Smooth muscle cell (in vitro differentiated cells): ENCODE measurements around the gene VPS35L. TPM values are rescaled to one million over a fixed set of nuclear protein-coding genes. Genes with fewer than 3 reads are reported as not detected.

Experiments
- DNase-seq: peaks from one replicate; lab custom pipeline; 2025; ENCODE audit not compliant: unreplicated experiment; lab: John Stamatoyannopoulos, UW
- H2AFZ ChIP-seq: fragments of 200-600 bp; sonication (generic); 2 replicates; pipeline ENCODE4 v1.6.0; 2016; ENCODE audit warnings: antibody characterized with exemption, low read depth, mild to moderate bottlenecking
- H3F3A ChIP-seq: fragments of 200-600 bp; sonication (generic); 2 replicates; pipeline ENCODE4 v1.6.0; 2017; ENCODE audit warnings: antibody characterized with exemption, low read depth
- H3K27ac ChIP-seq: fragments of 200-600 bp; sonication (generic); 2 replicates; pipeline ENCODE4 v1.5.1; 2016; ENCODE audit warnings: low read depth, mild to moderate bottlenecking
- H3K27me3 ChIP-seq: fragments of 200-600 bp; sonication (generic); 2 replicates; pipeline ENCODE4 v1.6.1; 2016; ENCODE audit warnings: low read depth, mild to moderate bottlenecking
- H3K36me3 ChIP-seq: fragments of 200-600 bp; sonication (generic); 2 replicates; pipeline ENCODE4 v1.5.1; 2016; ENCODE audit warnings: low read depth
- H3K4me1 ChIP-seq: fragments of 200-600 bp; sonication (generic); 2 replicates; pipeline ENCODE4 v1.5.1; 2016; ENCODE audit warnings: low read depth
- H3K4me2 ChIP-seq: fragments of 200-600 bp; sonication (generic); 2 replicates; pipeline ENCODE4 v1.6.0; 2016; ENCODE audit warnings: mild to moderate bottlenecking
- H3K4me3 ChIP-seq: fragments of 200-600 bp; sonication (generic); 2 replicates; pipeline ENCODE4 v1.5.1; 2016; ENCODE audit warnings: mild to moderate bottlenecking
- H3K79me2 ChIP-seq: fragments of 200-600 bp; sonication (generic); 2 replicates; pipeline ENCODE4 v1.6.0; 2016; ENCODE audit warnings: low read depth, mild to moderate bottlenecking
- H3K9ac ChIP-seq: fragments of 200-600 bp; sonication (generic); 2 replicates; pipeline ENCODE4 v1.6.0; 2016; ENCODE audit warnings: low read depth
- H3K9me3 ChIP-seq: fragments of 200-600 bp; sonication (generic); replicated peaks from 2 replicates; pipeline ENCODE4 v1.5.1; 2016; ENCODE audit warnings: low read depth
- H4K20me1 ChIP-seq: fragments of 200-600 bp; sonication (generic); 2 replicates; pipeline ENCODE4 v1.6.0; 2016; ENCODE audit warnings: low read depth
- CTCF ChIP-seq: fragments of 200-600 bp; sonication (generic); IDR thresholded peaks from 2 replicates; pipeline ENCODE4 v1.5.1; 2017; ENCODE audit warnings: borderline replicate concordance, mild to moderate bottlenecking, antibody characterized with exemption; ENCODE audit not compliant: insufficient read depth, poor library complexity, severe bottlenecking
- WGBS: methylation state at CpG from one replicate; pipeline ENCODE4 v1.1.7; 2016; ENCODE audit warnings: low lambda C conversion rate; 5-methylcytosine and 5-hydroxymethylcytosine counted together
- polyA plus RNA-seq: library from polyadenylated mRNA; unstranded; fragments of >200 nt; fragmentation: Nextera tagmentation; extraction: Ambion mirVana; gene quantifications from 2 replicates; pipeline ENCODE4 v1.2.1, GENCODE V29; 2016
- total RNA-seq: library from RNA; depleted of rRNA; stranded (reverse); fragments of >200 nt; gene quantifications from 2 replicates; pipeline ENCODE4 v1.2.3, GENCODE V29; 2014

Gene VPS35L
- total and polyA plus RNA-seq, 2 experiments from 2014 or later: 46.7 to 47.4 TPM

GRCh38 chr16:19680881-19681340 lies 125.4 kb downstream of the VPS35L start:
- Histone ChIP-seq H3K27ac (no peak overlapping the region), H2AFZ (no peak overlapping the region), H3K36me3 (peaks cover 13% of the 10 kb centered on the region), H3K79me2 (no peaks in the 10 kb centered on the region), H3K4me3 (no peak overlapping the region), H4K20me1 (no peaks in the 10 kb centered on the region), H3K4me2 (no peak overlapping the region), H3K9me3 (no peaks in the 10 kb centered on the region), H3K27me3 (no peaks in the 10 kb centered on the region), H3K9ac (no peak overlapping the region), H3F3A (no peaks in the 10 kb centered on the region), H3K4me1 (no peaks in the 10 kb centered on the region)
- DNase-seq: no peak
- TF ChIP-seq CTCF: no peak
- 90% methylated on average over 6 of the region's 6 CpGs for WGBS

GRCh38 chr16:19681637-19682036 lies 126.1 kb downstream of the VPS35L start:
- H4K20me1 ChIP-seq: no peaks in the 10 kb centered on the region
- no peak overlapping the region for H3K27ac ChIP-seq
- DNase-seq: no peak
- H3K36me3 ChIP-seq: peaks cover 13% of the 10 kb centered on the region
- H3K27me3 ChIP-seq: no peaks in the 10 kb centered on the region
- no peak overlapping the region for H3K4me2 ChIP-seq
- no peak overlapping the region for H3K4me3 ChIP-seq
- H3K79me2 ChIP-seq: no peaks in the 10 kb centered on the region
- 97% methylated on average over 12 of the region's 12 CpGs for WGBS
- no peaks in the 10 kb centered on the region for H3F3A ChIP-seq
- no peak overlapping the region for H2AFZ ChIP-seq
- H3K9me3 ChIP-seq: no peaks in the 10 kb centered on the region
- no peak for TF ChIP-seq CTCF
- no peak overlapping the region for H3K9ac ChIP-seq
- no peaks in the 10 kb centered on the region for H3K4me1 ChIP-seq

DNA sequence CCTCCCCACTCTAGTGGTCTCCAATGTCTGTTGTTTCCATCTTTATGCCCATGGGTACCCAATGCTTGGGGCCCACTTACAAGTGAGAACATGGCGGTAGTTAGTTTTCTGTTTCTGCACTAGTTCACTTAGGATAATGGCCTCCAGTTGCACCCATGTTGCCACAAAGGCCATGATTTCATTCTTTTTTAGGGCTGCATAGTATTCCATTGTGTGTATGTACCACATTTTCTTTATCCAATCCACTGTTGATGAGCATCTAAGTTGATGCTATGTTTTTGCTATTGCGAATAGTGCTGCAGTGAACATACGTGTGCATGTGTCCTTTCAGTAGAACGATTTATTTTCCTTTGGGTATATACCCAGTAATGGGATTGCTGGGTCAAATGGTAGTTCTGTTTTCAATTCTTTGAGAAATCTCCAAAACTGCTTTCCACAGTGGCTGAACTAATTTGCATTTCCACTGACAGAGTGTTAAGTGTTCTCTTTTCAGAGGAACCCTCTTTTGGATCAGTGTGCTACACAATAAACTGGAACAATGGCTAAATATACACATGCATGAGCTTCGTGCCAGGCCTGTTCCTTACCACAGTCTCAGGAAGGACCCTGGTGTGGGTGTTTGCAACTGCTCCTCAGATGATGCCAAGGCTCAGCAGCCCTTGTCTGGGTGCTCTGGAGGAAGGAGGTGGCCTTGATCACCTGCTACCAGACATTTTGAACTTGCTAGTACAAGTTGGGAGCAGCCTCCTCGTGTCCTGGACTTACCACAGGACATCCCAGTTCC lies 128.1 kb downstream of the VPS35L start:
- TF ChIP-seq CTCF: no peak
- H3K27me3 ChIP-seq: no peaks in the 10 kb centered on the region
- H3K27ac ChIP-seq: no peak overlapping the region
- no peaks in the 10 kb centered on the region for H3K9me3 ChIP-seq
- WGBS: 95% methylated on average over 6 of the region's 6 CpGs
- H3K4me3 ChIP-seq: no peak overlapping the region
- H3F3A ChIP-seq: no peaks in the 10 kb centered on the region
- no peak overlapping the region for H3K4me2 ChIP-seq
- H2AFZ ChIP-seq: no peak overlapping the region
- H3K79me2 ChIP-seq: no peaks in the 10 kb centered on the region
- no peak overlapping the region for H3K9ac ChIP-seq
- peaks cover 13% of the 10 kb centered on the region for H3K36me3 ChIP-seq
- no peaks in the 10 kb centered on the region for H4K20me1 ChIP-seq
- no peak for DNase-seq
- H3K4me1 ChIP-seq: no peaks in the 10 kb centered on the region

GRCh38 chr16:19685176-19685575 lies 129.7 kb downstream of the VPS35L start:
- Histone ChIP-seq H3K27me3 (no peaks in the 10 kb centered on the region), H3K4me2 (no peak overlapping the region), H3F3A (no peaks in the 10 kb centered on the region), H3K27ac (no peak overlapping the region), H3K4me3 (no peak overlapping the region), H4K20me1 (no peaks in the 10 kb centered on the region), H3K36me3 (peaks cover 13% of the 10 kb centered on the region), H3K9ac (no peak overlapping the region), H3K9me3 (no peaks in the 10 kb centered on the region), H3K79me2 (no peaks in the 10 kb centered on the region), H3K4me1 (no peaks in the 10 kb centered on the region), H2AFZ (no peak overlapping the region)
- WGBS: 96% methylated on average over 4 of the region's 4 CpGs
- no peak for TF ChIP-seq CTCF
- DNase-seq: no peak
